ENCODE data around the gene CHPT1. TPM values are rescaled to one million over a fixed set of nuclear protein-coding genes. Genes with fewer than 3 reads are reported as not detected.

Gene CHPT1
- total and polyA plus RNA-seq, 2 of the 13 experiments (the other 11 are each of a cell fraction or from before 2014, with no cell fraction given) = 117 to 178 TPM

DNA sequence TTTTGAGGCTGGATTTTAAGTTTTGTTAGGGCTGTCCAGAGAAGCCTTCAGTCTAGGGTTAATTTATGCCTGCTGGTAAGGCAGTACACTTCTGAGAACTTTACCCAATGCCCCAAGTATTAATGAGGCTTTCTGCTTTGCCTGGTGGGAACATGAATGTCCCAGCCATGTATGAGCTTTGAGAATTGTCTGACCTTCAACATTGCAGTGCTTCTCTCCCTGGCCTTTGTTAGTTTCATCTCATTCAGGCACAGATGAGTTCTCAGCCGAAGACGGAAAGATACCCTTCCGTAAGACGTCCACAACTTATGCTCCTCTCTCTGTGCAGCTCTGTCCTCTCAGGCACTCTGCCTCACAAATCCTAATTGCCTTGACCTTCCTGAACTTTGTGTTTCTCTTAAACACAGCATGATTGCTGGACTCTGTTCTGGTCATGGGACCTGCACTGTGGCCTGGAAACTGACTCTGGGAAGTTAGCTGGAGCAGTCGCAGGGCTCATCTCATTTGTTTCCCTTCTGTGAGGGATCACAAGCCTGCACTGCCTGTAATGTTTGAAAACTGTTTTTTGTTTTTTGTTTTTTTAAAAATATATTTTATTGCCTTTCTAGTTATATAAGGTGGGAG is 15.7 kb downstream of the CHPT1 start (continued):
- TF ChIP-seq, protein P1, sequence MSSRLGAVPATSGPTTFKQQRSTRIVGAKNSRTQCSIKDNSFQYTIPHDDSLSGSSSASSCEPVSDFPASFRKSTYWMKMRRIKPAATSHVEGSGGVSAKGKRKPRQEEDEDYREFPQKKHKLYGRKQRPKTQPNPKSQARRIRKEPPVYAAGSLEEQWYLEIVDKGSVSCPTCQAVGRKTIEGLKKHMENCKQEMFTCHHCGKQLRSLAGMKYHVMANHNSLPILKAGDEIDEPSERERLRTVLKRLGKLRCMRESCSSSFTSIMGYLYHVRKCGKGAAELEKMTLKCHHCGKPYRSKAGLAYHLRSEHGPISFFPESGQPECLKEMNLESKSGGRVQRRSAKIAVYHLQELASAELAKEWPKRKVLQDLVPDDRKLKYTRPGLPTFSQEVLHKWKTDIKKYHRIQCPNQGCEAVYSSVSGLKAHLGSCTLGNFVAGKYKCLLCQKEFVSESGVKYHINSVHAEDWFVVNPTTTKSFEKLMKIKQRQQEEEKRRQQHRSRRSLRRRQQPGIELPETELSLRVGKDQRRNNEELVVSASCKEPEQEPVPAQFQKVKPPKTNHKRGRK (CRISPR knock-in tag; IDR thresholded peaks at IDR 0.05) = no peak
- peak; percentile 57; the same call in 1 of the 2 replicates for TF ChIP-seq ETV5 (CRISPR knock-in tag; IDR thresholded peaks at IDR 0.05; ENCODE audit: borderline replicate concordance)
- TF ChIP-seq, protein P2, sequence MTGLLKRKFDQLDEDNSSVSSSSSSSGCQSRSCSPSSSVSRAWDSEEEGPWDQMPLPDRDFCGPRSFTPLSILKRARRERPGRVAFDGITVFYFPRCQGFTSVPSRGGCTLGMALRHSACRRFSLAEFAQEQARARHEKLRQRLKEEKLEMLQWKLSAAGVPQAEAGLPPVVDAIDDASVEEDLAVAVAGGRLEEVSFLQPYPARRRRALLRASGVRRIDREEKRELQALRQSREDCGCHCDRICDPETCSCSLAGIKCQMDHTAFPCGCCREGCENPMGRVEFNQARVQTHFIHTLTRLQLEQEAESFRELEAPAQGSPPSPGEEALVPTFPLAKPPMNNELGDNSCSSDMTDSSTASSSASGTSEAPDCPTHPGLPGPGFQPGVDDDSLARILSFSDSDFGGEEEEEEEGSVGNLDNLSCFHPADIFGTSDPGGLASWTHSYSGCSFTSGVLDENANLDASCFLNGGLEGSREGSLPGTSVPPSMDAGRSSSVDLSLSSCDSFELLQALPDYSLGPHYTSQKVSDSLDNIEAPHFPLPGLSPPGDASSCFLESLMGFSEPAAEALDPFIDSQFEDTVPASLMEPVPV (CRISPR knock-in tag; IDR thresholded peaks at IDR 0.05) = no peak
- TF ChIP-seq SOX5 (CRISPR knock-in tag; IDR thresholded peaks at IDR 0.05; ENCODE audit: borderline replicate concordance) = peak; percentile 86; the same call in 1 of the 2 replicates
- no peak for TF ChIP-seq GLI4 (CRISPR knock-in tag; IDR thresholded peaks at IDR 0.05; ENCODE audit: borderline replicate concordance)
- TF ChIP-seq, protein P3, sequence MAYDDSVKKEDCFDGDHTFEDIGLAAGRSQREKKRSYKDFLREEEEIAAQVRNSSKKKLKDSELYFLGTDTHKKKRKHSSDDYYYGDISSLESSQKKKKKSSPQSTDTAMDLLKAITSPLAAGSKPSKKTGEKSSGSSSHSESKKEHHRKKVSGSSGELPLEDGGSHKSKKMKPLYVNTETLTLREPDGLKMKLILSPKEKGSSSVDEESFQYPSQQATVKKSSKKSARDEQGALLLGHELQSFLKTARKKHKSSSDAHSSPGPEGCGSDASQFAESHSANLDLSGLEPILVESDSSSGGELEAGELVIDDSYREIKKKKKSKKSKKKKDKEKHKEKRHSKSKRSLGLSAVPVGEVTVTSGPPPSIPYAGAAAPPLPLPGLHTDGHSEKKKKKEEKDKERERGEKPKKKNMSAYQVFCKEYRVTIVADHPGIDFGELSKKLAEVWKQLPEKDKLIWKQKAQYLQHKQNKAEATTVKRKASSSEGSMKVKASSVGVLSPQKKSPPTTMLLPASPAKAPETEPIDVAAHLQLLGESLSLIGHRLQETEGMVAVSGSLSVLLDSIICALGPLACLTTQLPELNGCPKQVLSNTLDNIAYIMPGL (CRISPR knock-in tag; IDR thresholded peaks at IDR 0.05; ENCODE audit: borderline replicate concordance in 1 of 2, low read depth in 1 of 2) = peak; percentile 40 to 50; a peak in 1 of 4 replicates
- peak; percentile 78; the same call in 1 of the 2 replicates for TF ChIP-seq FOXK1 (CRISPR knock-in tag; IDR thresholded peaks at IDR 0.05; ENCODE audit: borderline replicate concordance, low read depth)
- TF ChIP-seq NCOA2 (CRISPR knock-in tag; IDR thresholded peaks at IDR 0.05) = peak; percentile 85
- TF ChIP-seq POLR2AphosphoS5 (IDR thresholded peaks at IDR 0.05; ENCODE audit: low read depth, low read length) = peak; percentile 36; the same call in 1 of the 2 replicates
- TF ChIP-seq ZNF569 (CRISPR knock-in tag; IDR thresholded peaks at IDR 0.05; ENCODE audit: borderline replicate concordance) = no peak
- peak; percentile 88; the same call in 1 of the 2 replicates for TF ChIP-seq ZNF292 (CRISPR knock-in tag; IDR thresholded peaks at IDR 0.05; ENCODE audit: borderline replicate concordance, low read depth)
- TF ChIP-seq HHEX (CRISPR knock-in tag; IDR thresholded peaks at IDR 0.05) = 0 out of 2 replicates have a peak, but pooled peaks have one; percentile 31
- TF ChIP-seq HDAC1 (CRISPR knock-in tag; IDR thresholded peaks at IDR 0.05) = peak; percentile 75
- TF ChIP-seq ZNF230 (CRISPR knock-in tag; IDR thresholded peaks at IDR 0.05) = no peak
- peak; percentile 93 for TF ChIP-seq SAP130 (CRISPR knock-in tag; IDR thresholded peaks at IDR 0.05; ENCODE audit: low read depth)
- no peak for TF ChIP-seq FOXC1 (CRISPR knock-in tag; IDR thresholded peaks at IDR 0.05; ENCODE audit: borderline replicate concordance)
- TF ChIP-seq ZNF703 (CRISPR knock-in tag; IDR thresholded peaks at IDR 0.05; ENCODE audit: borderline replicate concordance) = no peak
- no peak for TF ChIP-seq ZNF207 (IDR thresholded peaks at IDR 0.05; ENCODE audit: borderline replicate concordance)
- TF ChIP-seq SOX13 (IDR thresholded peaks at IDR 0.05) = no peak
- peak in 1 of 2 experiments; percentile 81; a peak in 2 of 4 replicates for TF ChIP-seq SOX13 (CRISPR knock-in tag; conservative IDR thresholded peaks at IDR 0.05 in 1 of 2, IDR thresholded peaks at IDR 0.05 in 1 of 2)
